K562 (cell line): ENCODE measurements around the gene HAND2. TPM values are rescaled to one million over a fixed set of nuclear protein-coding genes. Genes with fewer than 3 reads are reported as not detected.
A peak's percentile ranks its signal among the peaks of the same experiment; 100 is the strongest.

Experiments
- ATAC-seq: fragments of 200-7000 bp; cut with Tn5 transposase; 3 replicates; pipeline ENCODE4 v1.9.1; 2020; ENCODE audit warnings: moderate library complexity
- BruUV-seq: library from RNA; stranded (reverse); fragments of 400-500 nt; replicated peaks from 2 replicates; lab custom pipeline; 2021; lab: Mats Ljungman, UMichigan
- CTCF ChIA-PET: fragments of 300-600 bp; formaldehyde crosslinking; extraction: SDS; loops from one replicate; lab custom pipeline; 2021; ENCODE audit warnings: low intra/inter-chr PET ratio; lab: Yijun Ruan, JAX
- POLR2A ChIA-PET: fragments of 300-600, 350-650 bp; sonication (Branson Sonifier 250); formaldehyde crosslinking; extraction: SDS; loops from one replicate; lab custom pipeline; 2021; ENCODE audit warnings: antibody characterized with exemption, inconsistent platforms; lab: Yijun Ruan, JAX
- DNase-seq, 4 experiments: peaks; one replicate each; pipeline versions ENCODE4 v3.0.0 to v3.0.0-alpha.2; 2011 to 2018; ENCODE audit warnings: low spot score in 3 of 4, mixed read lengths in 3 of 4; ENCODE audit errors: extremely low read depth in 1 of 4
- FAIRE-seq: peaks from 2 replicates; lab custom pipeline; 2011; peaks lifted over from hg19 to GRCh38; lab: Jason Lieb, UNC
- H2AFZ ChIP-seq: 2 replicates; pipeline ENCODE4 v1.6.0; 2011; ENCODE audit warnings: low read depth, low read length, control low read depth, inconsistent platforms
- H3K27ac ChIP-seq: fragments of 200-600 bp; 3 replicates; pipeline ENCODE4 v1.8.0; 2011; ENCODE audit warnings: low read depth, mild to moderate bottlenecking, control low read depth, inconsistent platforms, low read length, moderate library complexity, mixed read lengths; ENCODE audit errors: extremely low read depth
- H3K27me3 ChIP-seq, 2 experiments: fragments of 300-600 bp in 1 of 2; 2 replicates in 1 of 2; 3 replicates in 1 of 2; pipeline versions ENCODE4 v1.6.0 to v1.8.0; 2011; ENCODE audit warnings: inconsistent platforms in 2 of 2, low read length in 2 of 2, mild to moderate bottlenecking in 1 of 2, mixed read lengths in 1 of 2, moderate library complexity in 1 of 2; ENCODE audit not compliant: control insufficient read depth in 2 of 2, insufficient read depth in 2 of 2
- H3K36me3 ChIP-seq: fragments of 300-600 bp; 3 replicates; pipeline ENCODE4 v1.8.0; 2011; ENCODE audit warnings: mild to moderate bottlenecking, low read length, inconsistent platforms; ENCODE audit not compliant: control insufficient read depth, insufficient read depth
- H3K4me1 ChIP-seq, 2 experiments: fragments of 200-600 bp in 1 of 2; replicated peaks in 1 of 2; 2 replicates in 1 of 2; 3 replicates in 1 of 2; pipeline versions ENCODE4 v1.5.1 to v1.8.0; 2011; ENCODE audit warnings: inconsistent platforms in 2 of 2, low read length in 2 of 2, mild to moderate bottlenecking in 1 of 2, mixed read lengths in 1 of 2, moderate library complexity in 1 of 2; ENCODE audit not compliant: control insufficient read depth in 2 of 2, insufficient read depth in 2 of 2
- H3K4me2 ChIP-seq: 2 replicates; pipeline ENCODE4 v1.6.1; 2011; ENCODE audit warnings: low read length, control low read depth, inconsistent platforms, mixed read lengths; ENCODE audit not compliant: insufficient read depth
- H3K4me3 ChIP-seq: fragments of 200-600 bp; sonication (generic), shearing (Covaris generic); 2 replicates; pipeline ENCODE4 v1.5.1; 2016; ENCODE audit warnings: control low read depth, inconsistent platforms
- H3K79me2 ChIP-seq: fragments of 200-600 bp; 3 replicates; pipeline ENCODE4 v1.8.0; 2011; ENCODE audit warnings: low read length, inconsistent platforms; ENCODE audit not compliant: control insufficient read depth, insufficient read depth
- H3K9ac ChIP-seq, 2 experiments: 2 replicates each; pipeline versions ENCODE4 v1.6.0 to v1.6.1; 2011; ENCODE audit warnings: low read depth in 2 of 2, low read length in 2 of 2, control low read depth in 1 of 2, inconsistent platforms in 1 of 2, mild to moderate bottlenecking in 1 of 2, mixed read lengths in 1 of 2; ENCODE audit not compliant: insufficient read depth in 1 of 2
- H3K9me1 ChIP-seq: one replicate; pipeline ENCODE4 v1.6.0; 2011; ENCODE audit warnings: inconsistent platforms, mild to moderate bottlenecking, low read length, moderate library complexity; ENCODE audit not compliant: control insufficient read depth, insufficient read depth
- H3K9me3 ChIP-seq: replicated peaks from 2 replicates; pipeline ENCODE4 v1.5.1; 2011; ENCODE audit warnings: low read depth, low read length, inconsistent platforms; ENCODE audit not compliant: control insufficient read depth, insufficient read depth
- H4K20me1 ChIP-seq: replicated peaks from 2 replicates; pipeline ENCODE4 v1.6.1; 2011; ENCODE audit warnings: low read length, inconsistent platforms, mixed read lengths; ENCODE audit not compliant: control insufficient read depth, insufficient read depth
- CEBPZ ChIP-seq: fragments of 150-350 bp; IDR thresholded peaks from 2 replicates; pipeline ENCODE4 v1.6.1; 2014; ENCODE audit warnings: low read depth, mild to moderate bottlenecking, low read length, borderline replicate concordance
- FOXA1 ChIP-seq: fragments of 450-650 bp; IDR thresholded peaks from 2 replicates; pipeline ENCODE4 v1.6.1; 2016; ENCODE audit warnings: mild to moderate bottlenecking, borderline replicate concordance
- ID3 ChIP-seq, 2 experiments: fragments of 250-450 bp in 1 of 2; fragments of 450-650 bp in 1 of 2; sonication (Bioruptor Pico) in 1 of 2; IDR thresholded peaks; 2 replicates each; pipeline versions ENCODE4 v1.6.1 to v1.8.0; 2016 to 2021; ENCODE audit warnings: mild to moderate bottlenecking in 2 of 2, moderate library complexity in 2 of 2, missing compliant biosample characterization in 1 of 2, missing genetic modification characterization in 1 of 2
- NFRKB ChIP-seq: fragments of 450-650 bp; IDR thresholded peaks from 2 replicates; pipeline ENCODE4 v1.6.1; 2016; ENCODE audit warnings: low read depth
- PTRF ChIP-seq: fragments of 450-650 bp; IDR thresholded peaks from 2 replicates; pipeline ENCODE4 v1.6.1; 2016; ENCODE audit warnings: mild to moderate bottlenecking, missing genetic modification characterization, missing compliant biosample characterization
- SNIP1 ChIP-seq: fragments of 450-650 bp; IDR thresholded peaks from 2 replicates; pipeline ENCODE4 v1.7.1; 2017; ENCODE audit warnings: low read depth, mild to moderate bottlenecking
- ZNF184 ChIP-seq: sonication (generic); formaldehyde crosslinking; IDR thresholded peaks from 2 replicates; pipeline ENCODE4 v1.5.0; 2020; ENCODE audit warnings: missing genetic modification reagents
- ZNF41 ChIP-seq: fragments of 250-450 bp; sonication (Bioruptor Pico); conservative IDR thresholded peaks from 2 replicates; pipeline ENCODE4 v1.4.0; 2020; ENCODE audit warnings: mild to moderate bottlenecking
- WGBS: fragments of 100-300 bp; shearing (Covaris generic); methylation state at CpG from one replicate; pipeline ENCODE4 v1.1.6; 2016; ENCODE audit warnings: low coverage, mixed read lengths; ENCODE audit not compliant: insufficient coverage; ENCODE audit errors: missing lambda C conversion rate; 5-methylcytosine and 5-hydroxymethylcytosine counted together
- in situ Hi-C: fragments of 300-500 bp; cut with MboI; formaldehyde crosslinking; loops from 4 replicates; pipeline ENCODE4 v1.15.0; 2018; ENCODE audit warnings: inconsistent platforms, mixed read lengths
- intact Hi-C: fragments of 100-400 bp; cut with micrococcal nuclease; formaldehyde crosslinking; loops from 2 replicates; pipeline ENCODE4 v1.14.2; 2022
- polyA plus RNA-seq, 8 experiments: library from polyadenylated mRNA; depleted of rRNA in 4 of 8; stranded (reverse) in 5 of 8; unstranded in 3 of 8; fragments of >200 nt; fragmentation: Nextera tagmentation in 2 of 8; fragmentation: Illumina TruSeq in 1 of 8; extraction: Ambion mirVana in 2 of 8; extraction: Trizol in 1 of 8; gene quantifications; 2 replicates each; pipeline versions ENCODE4 v1.2.1 to v1.2.3, GENCODE V29; 2011 to 2014; ENCODE audit warnings: inconsistent platforms in 1 of 8, missing spikeins in 1 of 8
- total RNA-seq, 7 experiments: library from RNA; depleted of rRNA in 6 of 7; stranded (reverse); fragments of >200 nt in 6 of 7; fragmentation: Illumina TruSeq in 2 of 7; extraction: Trizol in 2 of 7; gene quantifications; 2 replicates each; pipeline versions ENCODE4 v1.2.1 to v1.2.3, GENCODE V29; 2011 to 2021; ENCODE audit warnings: low replicate concordance in 1 of 7

The HAND2 gene
- total and polyA plus RNA-seq, 9 of the 15 experiments (the other 6 are each of a cell fraction or from before 2014, with no cell fraction given), result 1.7 to 12.8 (median 4.9) TPM

- Histone ChIP-seq H3K4me1 (peaks cover 0 to 34% of the 10 kb centered on the region in 2 experiments; a peak in 4 of 5 replicates), H3K9me3 (peaks cover 3% of the 10 kb centered on the region), H3K9me1 (no peaks in the 10 kb centered on the region), H2AFZ (peak overlapping the region; percentile 77), H3K27me3 (no peaks in the 10 kb centered on the region; a peak in 1 of 5 replicates), H3K4me3 (no peak overlapping the region), H4K20me1 (no peaks in the 10 kb centered on the region), H3K9ac (peak overlapping the region; percentile 29 to 44; a peak in 2 of 4 replicates), H3K79me2 (peaks cover 12% of the 10 kb centered on the region), H3K4me2 (0 out of 2 replicates have a peak overlapping the region, but pooled peaks have one; percentile 14), H3K27ac (peak overlapping the region; percentile 76; the same call in 1 of the 3 replicates), H3K36me3 (no peaks in the 10 kb centered on the region)
- FAIRE-seq, result no peak
- DNase-seq, result no peak
- TF ChIP-seq NFRKB, result no peak
- no peak for TF ChIP-seq CEBPZ
- TF ChIP-seq ZNF184 (CRISPR knock-in tag), result no peak
- TF ChIP-seq FOXA1, result no peak
- TF ChIP-seq ID3 (CRISPR knock-in tag; IDR thresholded peaks at IDR 0.05), result no peak
- no peak for TF ChIP-seq ID3 (tag; IDR thresholded peaks at IDR 0.05)
- TF ChIP-seq ZNF41 (CRISPR knock-in tag), result no peak
- no peak for TF ChIP-seq PTRF (tag)
- TF ChIP-seq SNIP1, result no peak
- ChIA-PET POLR2A (interaction anchor here (0.6 kb wide), 1 partner anchor 209 kb away, joined by 3 read pairs; no protein-coding TSS in a partner anchor), CTCF (no interaction called here)
- no peak for ATAC-seq
- WGBS, result 61% methylated on average over 27 of the region's 27 CpGs
- intact Hi-C loops, result no loop called here
- in situ Hi-C loops, result loop anchor here (25.0 kb wide), 1 partner anchor 466 kb away; no protein-coding TSS in a partner anchor
- no TSS peak for BruUV-seq
These were observed 8.4 kb downstream of the HAND2 start for GRCh38 chr4:173521467-173522159.
